Measurements from ENCODE around the gene SLC7A1. TPM values are rescaled to one million over a fixed set of nuclear protein-coding genes. Genes with fewer than 3 reads are reported as not detected.

Gene SLC7A1
- total RNA-seq, 2 donors from 2014 or later = 15.5 to 28.3 TPM

GRCh38 chr13:29489650-29490560 lies 105.6 kb downstream of the SLC7A1 start:
- peaks cover 18% of the 10 kb centered on the region for H3K27me3 Mint-ChIP-seq
- no peaks in the 10 kb centered on the region for H3K9me3 ChIP-seq (ENCODE audit: control insufficient read depth, low read length, poor library complexity, severe bottlenecking)
- peaks cover 2% of the 10 kb centered on the region for H3K36me3 Mint-ChIP-seq (ENCODE audit: low read depth)
- DNase-seq (no peak), ATAC-seq (no peak)
- no peak overlapping the region for H3K27ac Mint-ChIP-seq
- H3K4me3 Mint-ChIP-seq = no peak overlapping the region
- no peaks in the 10 kb centered on the region for H3K4me1 Mint-ChIP-seq

- no peaks in the 10 kb centered on the region for H3K9me3 ChIP-seq (ENCODE audit: control insufficient read depth, low read length, poor library complexity, severe bottlenecking)
- Mint-ChIP-seq H3K4me1 (no peaks in the 10 kb centered on the region), H3K36me3 (ENCODE audit: low read depth) (no peaks in the 10 kb centered on the region), H3K27me3 (peaks cover 11% of the 10 kb centered on the region), H3K4me3 (no peak overlapping the region), H3K27ac (no peak overlapping the region)
- DNase-seq (no peak), ATAC-seq (no peak)
These were observed 107.7 kb downstream of the SLC7A1 start for GRCh38 chr13:29487466-29488454.

GRCh38 chr13:29486551-29486950 lies 108.9 kb downstream of the SLC7A1 start:
- Mint-ChIP-seq H3K36me3 (ENCODE audit: low read depth) (no peaks in the 10 kb centered on the region), H3K4me3 (no peak overlapping the region), H3K4me1 (no peaks in the 10 kb centered on the region), H3K27me3 (peaks cover 16% of the 10 kb centered on the region), H3K27ac (no peak overlapping the region)
- DNase-seq = no peak
- ATAC-seq = no peak
- H3K9me3 ChIP-seq (ENCODE audit: control insufficient read depth, low read length, poor library complexity, severe bottlenecking) = no peaks in the 10 kb centered on the region

GRCh38 chr13:29484796-29485195 lies 110.7 kb downstream of the SLC7A1 start:
- Mint-ChIP-seq H3K27ac (no peak overlapping the region), H3K4me1 (peaks cover 2% of the 10 kb centered on the region), H3K27me3 (peaks cover 25% of the 10 kb centered on the region), H3K4me3 (no peak overlapping the region), H3K36me3 (ENCODE audit: low read depth) (peaks cover 3% of the 10 kb centered on the region)
- no peaks in the 10 kb centered on the region for H3K9me3 ChIP-seq (ENCODE audit: control insufficient read depth, low read length, poor library complexity, severe bottlenecking)
- ATAC-seq (no peak), DNase-seq (no peak)

GRCh38 chr13:29484236-29484635 lies 111.3 kb downstream of the SLC7A1 start:
- peaks cover 29% of the 10 kb centered on the region for H3K27me3 Mint-ChIP-seq
- H3K27ac Mint-ChIP-seq = no peak overlapping the region
- ATAC-seq = no peak

GRCh38 chr13:29483623-29484022 lies 111.9 kb downstream of the SLC7A1 start:
- no peak overlapping the region for H3K4me3 Mint-ChIP-seq
- peaks cover 2% of the 10 kb centered on the region for H3K4me1 Mint-ChIP-seq
- peaks cover 3% of the 10 kb centered on the region for H3K36me3 Mint-ChIP-seq (ENCODE audit: low read depth)
- H3K9me3 ChIP-seq (ENCODE audit: control insufficient read depth, low read length, poor library complexity, severe bottlenecking) = no peaks in the 10 kb centered on the region
- ATAC-seq (no peak), DNase-seq (no peak)
- H3K27ac Mint-ChIP-seq = no peak overlapping the region
- H3K27me3 Mint-ChIP-seq = peaks cover 31% of the 10 kb centered on the region

More at GRCh38 chr13:29484236-29484635, 111.3 kb downstream of the SLC7A1 start:
- DNase-seq = no peak
- peaks cover 3% of the 10 kb centered on the region for H3K36me3 Mint-ChIP-seq (ENCODE audit: low read depth)
- no peaks in the 10 kb centered on the region for H3K9me3 ChIP-seq (ENCODE audit: control insufficient read depth, low read length, poor library complexity, severe bottlenecking)
- H3K4me1 Mint-ChIP-seq = peaks cover 2% of the 10 kb centered on the region
- no peak overlapping the region for H3K4me3 Mint-ChIP-seq

GRCh38 chr13:29483211-29483610 lies 112.3 kb downstream of the SLC7A1 start:
- no peak overlapping the region for H3K4me3 Mint-ChIP-seq
- peaks cover 3% of the 10 kb centered on the region for H3K36me3 Mint-ChIP-seq (ENCODE audit: low read depth)
- H3K4me1 Mint-ChIP-seq = peaks cover 2% of the 10 kb centered on the region
- H3K27ac Mint-ChIP-seq = no peak overlapping the region
- ATAC-seq = no peak
- no peak for DNase-seq
- no peaks in the 10 kb centered on the region for H3K9me3 ChIP-seq (ENCODE audit: control insufficient read depth, low read length, poor library complexity, severe bottlenecking)
- H3K27me3 Mint-ChIP-seq = peaks cover 29% of the 10 kb centered on the region

GRCh38 chr13:29482504-29482903 lies 113.0 kb downstream of the SLC7A1 start:
- no peak overlapping the region for H3K4me3 Mint-ChIP-seq
- peaks cover 3% of the 10 kb centered on the region for H3K36me3 Mint-ChIP-seq (ENCODE audit: low read depth)
- DNase-seq (no peak), ATAC-seq (no peak)
- H3K4me1 Mint-ChIP-seq = peaks cover 2% of the 10 kb centered on the region
- H3K9me3 ChIP-seq (ENCODE audit: control insufficient read depth, low read length, poor library complexity, severe bottlenecking) = no peaks in the 10 kb centered on the region
- H3K27me3 Mint-ChIP-seq = peaks cover 29% of the 10 kb centered on the region
- no peak overlapping the region for H3K27ac Mint-ChIP-seq

- H3K4me1 Mint-ChIP-seq = peaks cover 2% of the 10 kb centered on the region
- no peak for ATAC-seq
- no peak overlapping the region for H3K4me3 Mint-ChIP-seq
These were observed 113.9 kb downstream of the SLC7A1 start for GRCh38 chr13:29481603-29482002.

GRCh38 chr13:29480893-29481525 lies 114.5 kb downstream of the SLC7A1 start:
- H3K27ac Mint-ChIP-seq = no peak overlapping the region
- H3K4me1 Mint-ChIP-seq = peaks cover 2% of the 10 kb centered on the region
- H3K36me3 Mint-ChIP-seq (ENCODE audit: low read depth) = peaks cover 3% of the 10 kb centered on the region
- no peak for DNase-seq
- H3K27me3 Mint-ChIP-seq = peaks cover 40% of the 10 kb centered on the region
- no peak overlapping the region for H3K4me3 Mint-ChIP-seq
- no peaks in the 10 kb centered on the region for H3K9me3 ChIP-seq (ENCODE audit: control insufficient read depth, low read length, poor library complexity, severe bottlenecking)
- ATAC-seq = no peak

More at GRCh38 chr13:29481603-29482002, 113.9 kb downstream of the SLC7A1 start:
- Mint-ChIP-seq H3K27ac (no peak overlapping the region), H3K36me3 (ENCODE audit: low read depth) (peaks cover 3% of the 10 kb centered on the region), H3K27me3 (peaks cover 38% of the 10 kb centered on the region)
- no peak for DNase-seq
- no peaks in the 10 kb centered on the region for H3K9me3 ChIP-seq (ENCODE audit: control insufficient read depth, low read length, poor library complexity, severe bottlenecking)

- Mint-ChIP-seq H3K36me3 (ENCODE audit: low read depth) (peaks cover 3% of the 10 kb centered on the region), H3K4me3 (no peak overlapping the region), H3K4me1 (peaks cover 2% of the 10 kb centered on the region), H3K27ac (no peak overlapping the region), H3K27me3 (peaks cover 40% of the 10 kb centered on the region)
- DNase-seq = no peak
- ATAC-seq = no peak
- H3K9me3 ChIP-seq (ENCODE audit: control insufficient read depth, low read length, poor library complexity, severe bottlenecking) = no peaks in the 10 kb centered on the region
These were observed 115.6 kb downstream of the SLC7A1 start for GRCh38 chr13:29479716-29480492.

GRCh38 chr13:29476046-29476445 lies 119.4 kb downstream of the SLC7A1 start:
- peaks cover 3% of the 10 kb centered on the region for H3K36me3 Mint-ChIP-seq (ENCODE audit: low read depth)
- H3K4me3 Mint-ChIP-seq = no peak overlapping the region
- H3K9me3 ChIP-seq (ENCODE audit: control insufficient read depth, low read length, poor library complexity, severe bottlenecking) = no peaks in the 10 kb centered on the region
- peaks cover 30% of the 10 kb centered on the region for H3K27me3 Mint-ChIP-seq
- DNase-seq (no peak), ATAC-seq (no peak)
- no peak overlapping the region for H3K27ac Mint-ChIP-seq
- H3K4me1 Mint-ChIP-seq = peaks cover 7% of the 10 kb centered on the region
